GM21360 (cell line): Measurements from ENCODE around the gene NR2F6.
"Not testable (repeated sequence)": the region's sequence is repeated elsewhere in the genome, so short reads cannot be mapped to it uniquely, and the experiment has no call there.

Source experiments
- ATAC-seq: cut with Tn5 transposase; IDR thresholded peaks from one replicate; pipeline ENCODE4 v1.9.1; 2021; ENCODE audit warnings: mild to moderate bottlenecking, moderate library complexity; ENCODE audit not compliant: unreplicated experiment

NR2F6 gene

GRCh38 chr19:17213334-17213733, 32.4 kb downstream of the NR2F6 start:
- ATAC-seq = no peak

- ATAC-seq = no peak
Measured at GRCh38 chr19:17211547-17212446, 33.9 kb downstream of the NR2F6 start.

GRCh38 chr19:17210296-17210695, 35.4 kb downstream of the NR2F6 start:
- no peak for ATAC-seq

- ATAC-seq = no peak
Measured at GRCh38 chr19:17209126-17210036, 36.3 kb downstream of the NR2F6 start.

- no peak for ATAC-seq
Measured at GRCh38 chr19:17206736-17207581, 38.8 kb downstream of the NR2F6 start.

- no peak for ATAC-seq
Measured at GRCh38 chr19:17205237-17206140, 40.2 kb downstream of the NR2F6 start.

- ATAC-seq = no peak
Measured at GRCh38 chr19:17202713-17203112, 43.0 kb downstream of the NR2F6 start.

- no peak for ATAC-seq
Measured at GRCh38 chr19:17202249-17202648, 43.5 kb downstream of the NR2F6 start.

- ATAC-seq = no peak
Measured at GRCh38 chr19:17200408-17201079, 45.2 kb downstream of the NR2F6 start.

GRCh38 chr19:17197666-17198065, 48.1 kb downstream of the NR2F6 start:
- no peak for ATAC-seq

- ATAC-seq = no peak
Measured at GRCh38 chr19:17196610-17197009, 49.1 kb downstream of the NR2F6 start.

- ATAC-seq = no peak
Measured at GRCh38 chr19:17195106-17195505, 50.6 kb downstream of the NR2F6 start.

GRCh38 chr19:17194608-17195007, 51.1 kb downstream of the NR2F6 start:
- ATAC-seq = no peak

- ATAC-seq = no peak
Measured at GRCh38 chr19:17192751-17193150, 53.0 kb downstream of the NR2F6 start.

- not testable (repeated sequence) for ATAC-seq
Measured at GRCh38 chr19:17191736-17192135, 54.0 kb downstream of the NR2F6 start.

- no peak for ATAC-seq
Measured at GRCh38 chr19:17185590-17185989, 60.1 kb downstream of the NR2F6 start.

GRCh38 chr19:17184371-17184841, 61.3 kb downstream of the NR2F6 start:
- ATAC-seq = no peak

GRCh38 chr19:17183858-17184321, 61.8 kb downstream of the NR2F6 start:
- ATAC-seq = no peak

- no peak for ATAC-seq
Measured at GRCh38 chr19:17183271-17183761, 62.4 kb downstream of the NR2F6 start.
